Osteoblast (primary cell): ENCODE results near the gene ZNF598. TPM values are rescaled to one million over a fixed set of nuclear protein-coding genes. Genes with fewer than 3 reads are reported as not detected.

Source experiments
- DNase-seq: peaks from one replicate; pipeline ENCODE4 v3.0.0; 2011; ENCODE audit warnings: low spot score, mixed read lengths; ENCODE audit not compliant: insufficient read length; ENCODE audit errors: missing footprints
- H2AFZ ChIP-seq: 2 replicates; pipeline ENCODE4 v1.6.0; 2011; ENCODE audit warnings: mild to moderate bottlenecking, low read length
- H3K27ac ChIP-seq: 2 replicates; pipeline ENCODE4 v1.5.1; 2011; ENCODE audit warnings: mild to moderate bottlenecking, low read depth, low read length, moderate library complexity
- H3K27me3 ChIP-seq: 2 replicates; pipeline ENCODE4 v1.6.0; 2012; ENCODE audit warnings: mild to moderate bottlenecking, control low read depth, inconsistent platforms, low read length, moderate library complexity; ENCODE audit not compliant: insufficient read depth
- H3K36me3 ChIP-seq: 2 replicates; pipeline ENCODE4 v1.5.1; 2011; ENCODE audit warnings: mild to moderate bottlenecking, low read length, control low read depth, moderate library complexity; ENCODE audit not compliant: insufficient read depth
- H3K4me1 ChIP-seq: 2 replicates; pipeline ENCODE4 v1.5.1; 2011; ENCODE audit warnings: mild to moderate bottlenecking, low read length, control low read depth, moderate library complexity; ENCODE audit not compliant: insufficient read depth
- H3K4me2 ChIP-seq: 2 replicates; pipeline ENCODE4 v1.6.0; 2011; ENCODE audit warnings: mild to moderate bottlenecking, low read length; ENCODE audit not compliant: insufficient read depth
- H3K4me3 ChIP-seq: fragments of 200-600 bp; sonication (generic); 3 replicates; pipeline ENCODE4 v1.5.1; 2012; ENCODE audit warnings: mild to moderate bottlenecking, low read length, inconsistent platforms; ENCODE audit not compliant: insufficient read depth
- H3K79me2 ChIP-seq: 2 replicates; pipeline ENCODE4 v1.6.0; 2012; ENCODE audit warnings: mild to moderate bottlenecking, low read length, control low read depth, inconsistent platforms; ENCODE audit not compliant: insufficient read depth
- H3K9me3 ChIP-seq: 2 replicates; pipeline ENCODE4 v1.5.1; 2011; ENCODE audit warnings: low read depth, low read length, control low read depth
- H4K20me1 ChIP-seq: 2 replicates; pipeline ENCODE4 v1.6.0; 2012; ENCODE audit warnings: mild to moderate bottlenecking, low read length, control low read depth; ENCODE audit not compliant: insufficient read depth
- total RNA-seq: library from RNA; depleted of rRNA; stranded (reverse); fragments of >200 nt; gene quantifications from 2 replicates; pipeline ENCODE4 v1.2.3, GENCODE V29; 2012
- TF ChIP-seq, protein P1 (sequence below): IDR thresholded peaks from 2 replicates; pipeline ENCODE4 v1.5.1; 2011; ENCODE audit warnings: mild to moderate bottlenecking, low read depth, low read length, moderate library complexity; ENCODE audit errors: extremely low read depth

Gene ZNF598
- total RNA-seq, 1 donor = 21.0 TPM

DNA sequence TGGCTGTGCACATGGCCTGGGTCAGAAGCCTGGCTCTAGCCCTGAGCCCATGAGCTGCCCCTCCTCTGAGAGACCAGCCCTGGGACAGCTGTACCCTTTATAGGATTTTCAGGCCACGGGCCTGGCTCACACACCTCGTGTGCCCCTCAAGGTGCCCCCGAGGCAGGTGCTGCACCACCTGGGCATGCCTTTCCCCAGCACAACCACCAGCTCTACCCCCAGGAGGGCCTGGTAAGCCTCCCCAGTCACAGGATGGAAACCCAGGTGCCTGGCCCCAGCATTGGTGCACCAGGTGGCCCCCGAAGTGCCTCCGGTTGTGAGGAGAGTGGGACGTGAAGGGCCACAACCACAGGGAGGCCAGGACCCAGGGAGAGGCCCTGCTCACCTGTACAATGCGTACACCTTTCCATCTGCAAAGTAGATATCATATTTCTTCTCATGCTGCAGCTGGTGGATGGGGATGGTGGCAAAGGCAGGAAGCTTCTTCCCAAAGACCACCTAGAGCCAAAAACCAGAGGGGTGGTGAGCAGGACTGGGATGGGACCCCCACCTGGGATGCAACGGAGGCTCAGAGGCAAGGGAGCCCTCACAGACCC, 6.3 kb downstream of the ZNF598 start:
- H2AFZ ChIP-seq = no peak overlapping the region
- H3K36me3 ChIP-seq = peaks cover 43% of the 10 kb centered on the region
- H3K9me3 ChIP-seq = no peaks in the 10 kb centered on the region
- TF ChIP-seq, protein P1, sequence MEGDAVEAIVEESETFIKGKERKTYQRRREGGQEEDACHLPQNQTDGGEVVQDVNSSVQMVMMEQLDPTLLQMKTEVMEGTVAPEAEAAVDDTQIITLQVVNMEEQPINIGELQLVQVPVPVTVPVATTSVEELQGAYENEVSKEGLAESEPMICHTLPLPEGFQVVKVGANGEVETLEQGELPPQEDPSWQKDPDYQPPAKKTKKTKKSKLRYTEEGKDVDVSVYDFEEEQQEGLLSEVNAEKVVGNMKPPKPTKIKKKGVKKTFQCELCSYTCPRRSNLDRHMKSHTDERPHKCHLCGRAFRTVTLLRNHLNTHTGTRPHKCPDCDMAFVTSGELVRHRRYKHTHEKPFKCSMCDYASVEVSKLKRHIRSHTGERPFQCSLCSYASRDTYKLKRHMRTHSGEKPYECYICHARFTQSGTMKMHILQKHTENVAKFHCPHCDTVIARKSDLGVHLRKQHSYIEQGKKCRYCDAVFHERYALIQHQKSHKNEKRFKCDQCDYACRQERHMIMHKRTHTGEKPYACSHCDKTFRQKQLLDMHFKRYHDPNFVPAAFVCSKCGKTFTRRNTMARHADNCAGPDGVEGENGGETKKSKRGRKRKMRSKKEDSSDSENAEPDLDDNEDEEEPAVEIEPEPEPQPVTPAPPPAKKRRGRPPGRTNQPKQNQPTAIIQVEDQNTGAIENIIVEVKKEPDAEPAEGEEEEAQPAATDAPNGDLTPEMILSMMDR = no peak
- no peaks in the 10 kb centered on the region for H3K27me3 ChIP-seq
- peaks cover 64% of the 10 kb centered on the region for H4K20me1 ChIP-seq
- H3K27ac ChIP-seq = no peak overlapping the region
- H3K79me2 ChIP-seq = peaks cover 73% of the 10 kb centered on the region
- no peak for DNase-seq
- no peak overlapping the region for H3K4me2 ChIP-seq
- H3K4me1 ChIP-seq = peaks cover 20% of the 10 kb centered on the region
- H3K4me3 ChIP-seq = no peak overlapping the region

DNA sequence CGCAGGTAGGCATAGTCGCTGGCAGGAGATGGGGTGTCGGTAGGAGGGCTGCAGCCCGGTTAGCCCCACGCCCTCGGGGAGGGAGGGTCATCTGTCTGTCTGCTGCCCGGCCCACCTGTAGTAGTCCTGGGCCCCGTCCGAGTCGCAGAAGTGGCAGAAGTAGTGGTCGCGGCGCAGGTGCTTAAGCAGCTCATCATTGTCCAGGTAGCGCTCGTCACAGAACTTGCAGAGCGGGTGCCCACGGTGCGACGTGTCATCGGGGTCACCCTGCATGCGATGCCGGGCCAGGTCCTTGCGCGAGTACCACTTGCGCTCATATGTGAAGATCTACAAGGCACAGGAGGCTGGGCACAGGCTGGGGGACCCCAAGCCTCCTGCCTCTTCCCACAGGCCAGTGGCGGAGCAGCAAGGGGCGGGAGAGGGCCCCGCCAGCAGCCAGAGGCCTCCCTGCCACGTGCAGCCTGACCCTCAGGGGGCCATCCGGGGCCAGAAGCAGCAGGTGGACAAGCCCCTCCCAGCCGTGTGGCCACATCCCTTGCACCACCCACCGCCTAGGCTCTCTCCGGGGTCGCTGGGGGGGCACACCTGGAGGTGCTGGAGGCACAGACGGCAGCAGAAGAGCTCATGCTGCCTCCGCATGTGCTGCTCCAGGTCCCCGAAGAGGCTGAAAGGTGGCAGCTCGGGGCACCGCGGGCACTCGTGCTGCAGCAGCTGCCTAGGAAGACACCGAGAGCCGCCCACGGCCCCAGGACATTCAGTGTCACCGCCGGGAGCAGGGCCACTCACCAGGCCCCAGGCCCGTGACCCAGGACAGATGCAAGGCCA, 7.0 kb downstream of the ZNF598 start:
- Histone ChIP-seq H3K36me3 (peaks cover 44% of the 10 kb centered on the region), H3K79me2 (peaks cover 66% of the 10 kb centered on the region), H3K4me2 (no peak overlapping the region), H3K4me1 (peaks cover 13% of the 10 kb centered on the region), H3K9me3 (no peaks in the 10 kb centered on the region), H3K27me3 (no peaks in the 10 kb centered on the region), H3K27ac (no peak overlapping the region), H3K4me3 (no peak overlapping the region), H2AFZ (no peak overlapping the region), H4K20me1 (peaks cover 58% of the 10 kb centered on the region)
- DNase-seq = no peak
- TF ChIP-seq, protein P1 = no peak

DNA sequence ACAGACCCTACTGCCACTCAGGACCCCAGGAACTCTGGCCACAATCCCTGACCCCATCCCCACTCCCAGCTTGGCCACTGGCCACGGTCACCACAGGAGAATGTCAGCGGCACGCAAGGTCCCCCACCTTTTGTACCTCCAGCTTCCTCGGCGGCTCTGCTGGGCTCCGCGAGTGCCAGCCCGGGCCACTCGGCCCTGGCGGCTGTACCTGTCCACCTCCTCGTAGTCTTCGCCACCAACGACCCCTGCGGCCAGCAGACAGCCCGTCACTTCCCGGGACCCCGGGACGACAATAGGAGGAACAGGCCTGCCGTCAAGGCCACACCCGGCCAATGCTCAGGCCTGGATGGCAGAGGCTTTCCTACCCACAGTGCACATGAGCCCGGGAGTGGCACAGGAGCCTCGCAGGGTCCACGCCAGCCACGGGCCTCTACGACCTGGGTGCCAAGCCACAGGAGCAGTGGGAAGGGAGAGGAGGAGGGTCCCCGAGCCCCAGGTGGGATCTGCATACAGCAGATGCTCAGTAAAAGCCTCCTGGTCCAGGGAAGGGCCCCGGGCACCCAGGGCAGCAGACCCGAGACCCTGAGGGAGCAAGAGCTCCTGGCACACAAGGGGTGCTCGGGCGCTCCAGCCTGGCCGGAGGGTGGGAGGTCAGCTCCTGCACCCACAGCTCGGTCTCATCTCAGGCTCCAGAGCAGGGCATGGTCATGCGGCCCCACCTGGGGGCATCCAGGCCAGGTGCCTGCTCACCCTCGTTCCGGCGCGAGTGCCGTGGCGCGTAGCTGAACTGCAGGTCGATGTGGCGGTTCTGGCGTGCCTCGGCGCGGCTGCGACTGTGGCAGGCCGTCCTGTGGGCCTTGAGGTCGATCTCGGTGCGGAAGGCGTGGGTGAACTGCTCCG, 7.9 kb downstream of the ZNF598 start:
- peaks cover 52% of the 10 kb centered on the region for H3K36me3 ChIP-seq
- no peak for DNase-seq
- H3K4me3 ChIP-seq = no peak overlapping the region
- no peaks in the 10 kb centered on the region for H3K9me3 ChIP-seq
- no peaks in the 10 kb centered on the region for H3K27me3 ChIP-seq
- H3K4me1 ChIP-seq = peaks cover 6% of the 10 kb centered on the region
- H4K20me1 ChIP-seq = peaks cover 48% of the 10 kb centered on the region
- TF ChIP-seq, protein P1 = no peak
- H3K27ac ChIP-seq = no peak overlapping the region
- H3K4me2 ChIP-seq = no peak overlapping the region
- peaks cover 57% of the 10 kb centered on the region for H3K79me2 ChIP-seq
- no peak overlapping the region for H2AFZ ChIP-seq
